SK-N-SH treated with all-trans-retinoic acid at 6 μM for 48 hours (cell line): ENCODE data around the gene LRFN5.

Experiments
- ATAC-seq: fragments of 200-7000 bp; cut with Tn5 transposase; 3 replicates; pipeline ENCODE4 v1.9.1; 2020; ENCODE audit warnings: mild to moderate bottlenecking, moderate library complexity
- ARNTL ChIP-seq: fragments of 450-650 bp; formaldehyde crosslinking; IDR thresholded peaks from 2 replicates; pipeline ENCODE4 v1.5.0; 2020; ENCODE audit warnings: low read depth, mild to moderate bottlenecking, moderate library complexity, borderline replicate concordance
- CREB5 ChIP-seq: fragments of 250-450 bp; sonication (Bioruptor Pico); IDR thresholded peaks from 2 replicates; pipeline ENCODE4 v1.5.1; 2020; ENCODE audit warnings: low read depth, mild to moderate bottlenecking, moderate library complexity
- CSDC2 ChIP-seq: fragments of 250-450 bp; sonication (Bioruptor Pico); IDR thresholded peaks from 2 replicates; pipeline ENCODE4 v1.5.0; 2020; ENCODE audit warnings: mild to moderate bottlenecking, moderate library complexity
- CSRNP3 ChIP-seq: fragments of 250-450 bp; sonication (Bioruptor Pico); IDR thresholded peaks from 2 replicates; pipeline ENCODE4 v1.5.1; 2021; ENCODE audit warnings: mild to moderate bottlenecking, moderate library complexity
- ESRRG ChIP-seq: fragments of 250-450 bp; sonication (Bioruptor Pico); IDR thresholded peaks from 2 replicates; pipeline ENCODE4 v1.6.1; 2021; ENCODE audit warnings: mild to moderate bottlenecking
- GLIS3 ChIP-seq: fragments of 250-450 bp; sonication (Bioruptor Pico); IDR thresholded peaks from 2 replicates; pipeline ENCODE4 v1.5.0; 2020; ENCODE audit warnings: mild to moderate bottlenecking, moderate library complexity
- OSR1 ChIP-seq: fragments of 250-450 bp; sonication (Bioruptor Pico); IDR thresholded peaks from 2 replicates; pipeline ENCODE4 v1.8.0; 2022; ENCODE audit warnings: moderate library complexity, mild to moderate bottlenecking, inconsistent platforms
- PATZ1 ChIP-seq: fragments of 250-450 bp; sonication (Bioruptor Pico); IDR thresholded peaks from 2 replicates; pipeline ENCODE4 v1.8.0; 2020; ENCODE audit warnings: mild to moderate bottlenecking, moderate library complexity, borderline replicate concordance
- PPARA ChIP-seq: fragments of 250-450 bp; sonication (Bioruptor Pico); IDR thresholded peaks from 2 replicates; pipeline ENCODE4 v1.5.0; 2020; ENCODE audit warnings: mild to moderate bottlenecking, borderline replicate concordance
- RARB ChIP-seq: fragments of 250-450 bp; sonication (Bioruptor Pico); IDR thresholded peaks from 2 replicates; pipeline ENCODE4 v1.8.0; 2021; ENCODE audit warnings: mild to moderate bottlenecking, moderate library complexity
- SNAI2 ChIP-seq: fragments of 250-450 bp; sonication (Bioruptor Pico); IDR thresholded peaks from 2 replicates; pipeline ENCODE4 v1.5.0; 2020; ENCODE audit warnings: mild to moderate bottlenecking, moderate library complexity
- TCF4 ChIP-seq: fragments of 250-450 bp; sonication (Bioruptor Pico); IDR thresholded peaks from 2 replicates; pipeline ENCODE4 v1.8.0; 2021; ENCODE audit warnings: mild to moderate bottlenecking, moderate library complexity, borderline replicate concordance
- TOX ChIP-seq: fragments of 250-450 bp; sonication (Bioruptor Pico); IDR thresholded peaks from 2 replicates; pipeline ENCODE4 v1.8.0; 2021; ENCODE audit warnings: mild to moderate bottlenecking, moderate library complexity, borderline replicate concordance
- TSHZ2 ChIP-seq: fragments of 250-450 bp; sonication (Bioruptor Pico); IDR thresholded peaks from 2 replicates; pipeline ENCODE4 v1.5.0; 2020; ENCODE audit warnings: mild to moderate bottlenecking, moderate library complexity
- ZC3H10 ChIP-seq: fragments of 250-450 bp; sonication (Bioruptor Pico); IDR thresholded peaks from 2 replicates; pipeline ENCODE4 v1.5.1; 2021; ENCODE audit warnings: mild to moderate bottlenecking, moderate library complexity
- ZFP3 ChIP-seq: fragments of 250-450 bp; sonication (Bioruptor Pico); IDR thresholded peaks from 2 replicates; pipeline ENCODE4 v1.5.0; 2020; ENCODE audit warnings: mild to moderate bottlenecking, moderate library complexity
- ZFP30 ChIP-seq: fragments of 450-650 bp; formaldehyde crosslinking; IDR thresholded peaks from 2 replicates; pipeline ENCODE4 v1.5.0; 2022; ENCODE audit warnings: mild to moderate bottlenecking, moderate library complexity
- ZNF70 ChIP-seq: fragments of 450-650 bp; formaldehyde crosslinking; IDR thresholded peaks from 2 replicates; pipeline ENCODE4 v1.5.0; 2020; ENCODE audit warnings: mild to moderate bottlenecking, moderate library complexity
- ZNF8 ChIP-seq: fragments of 450-650 bp; formaldehyde crosslinking; IDR thresholded peaks from 2 replicates; pipeline ENCODE4 v1.5.0; 2020; ENCODE audit warnings: mild to moderate bottlenecking, moderate library complexity
- TF ChIP-seq, protein P1 (sequence below): fragments of 250-450 bp; sonication (Bioruptor Pico); IDR thresholded peaks from 2 replicates; pipeline ENCODE4 v1.8.0; 2021; ENCODE audit warnings: low read depth, mild to moderate bottlenecking, moderate library complexity, borderline replicate concordance

The LRFN5 gene

DNA sequence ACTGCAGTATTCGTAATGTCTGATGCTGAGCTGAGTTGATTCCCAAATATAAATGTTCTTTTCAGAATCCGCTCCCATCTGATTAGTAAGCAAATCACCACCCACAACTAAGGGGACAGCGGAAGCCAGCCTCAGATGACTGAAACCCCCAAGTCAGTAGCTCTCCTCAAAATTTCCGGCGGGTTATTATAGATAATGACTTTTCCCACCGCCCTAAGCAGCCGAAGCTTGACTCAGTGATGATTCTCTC, 469 bp upstream of the LRFN5 start:
- ATAC-seq, result no peak
- no peak for TF ChIP-seq GLIS3
- no peak for TF ChIP-seq ZC3H10 (CRISPR knock-in tag)
- TF ChIP-seq PATZ1 (CRISPR knock-in tag), result no peak
- TF ChIP-seq CREB5 (CRISPR knock-in tag), result no peak
- no peak for TF ChIP-seq TSHZ2
- TF ChIP-seq, protein P1, sequence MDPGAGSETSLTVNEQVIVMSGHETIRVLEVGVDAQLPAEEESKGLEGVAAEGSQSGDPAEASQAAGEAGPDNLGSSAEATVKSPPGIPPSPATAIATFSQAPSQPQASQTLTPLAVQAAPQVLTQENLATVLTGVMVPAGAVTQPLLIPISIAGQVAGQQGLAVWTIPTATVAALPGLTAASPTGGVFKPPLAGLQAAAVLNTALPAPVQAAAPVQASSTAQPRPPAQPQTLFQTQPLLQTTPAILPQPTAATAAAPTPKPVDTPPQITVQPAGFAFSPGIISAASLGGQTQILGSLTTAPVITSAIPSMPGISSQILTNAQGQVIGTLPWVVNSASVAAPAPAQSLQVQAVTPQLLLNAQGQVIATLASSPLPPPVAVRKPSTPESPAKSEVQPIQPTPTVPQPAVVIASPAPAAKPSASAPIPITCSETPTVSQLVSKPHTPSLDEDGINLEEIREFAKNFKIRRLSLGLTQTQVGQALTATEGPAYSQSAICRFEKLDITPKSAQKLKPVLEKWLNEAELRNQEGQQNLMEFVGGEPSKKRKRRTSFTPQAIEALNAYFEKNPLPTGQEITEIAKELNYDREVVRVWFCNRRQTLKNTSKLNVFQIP, result no peak
- TF ChIP-seq ARNTL (CRISPR knock-in tag), result no peak
- TF ChIP-seq ZNF8 (CRISPR knock-in tag), result no peak
- no peak for TF ChIP-seq RARB
- TF ChIP-seq OSR1 (CRISPR knock-in tag), result no peak

DNA sequence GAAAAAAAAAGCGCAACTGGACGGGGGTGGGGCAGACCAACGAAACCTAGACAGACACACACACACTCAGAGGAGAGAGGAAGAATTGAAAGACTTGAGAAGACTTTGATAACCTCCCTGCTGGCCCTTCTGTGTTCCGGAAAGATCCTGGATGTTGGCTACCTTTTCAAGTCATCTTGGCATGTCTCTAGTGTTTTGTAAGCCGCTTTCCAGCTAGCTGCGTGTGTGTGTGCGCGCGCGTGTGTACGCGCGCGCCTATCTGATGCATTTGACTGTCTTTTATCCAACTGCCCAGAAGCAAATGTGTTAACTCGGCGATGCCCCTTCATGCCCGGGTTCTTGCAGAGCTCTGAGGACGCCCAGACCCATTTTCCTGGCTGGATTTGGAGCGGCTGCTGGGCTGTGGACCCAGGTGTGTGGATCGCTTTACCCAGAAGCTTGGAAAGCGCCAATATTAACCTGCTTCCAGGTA, 664 bp downstream of the LRFN5 start:
- ATAC-seq, result no peak; the same call in 2 of the 3 replicates
- TF ChIP-seq GLIS3 (no peak), OSR1 (CRISPR knock-in tag) (no peak), ESRRG (CRISPR knock-in tag) (no peak), PATZ1 (CRISPR knock-in tag) (no peak), ZFP30 (CRISPR knock-in tag) (no peak)

GRCh38 chr14:41607966-41608663, 1.4 kb downstream of the LRFN5 start:
- no peak for ATAC-seq
- TF ChIP-seq ZNF8 (CRISPR knock-in tag) (no peak), CSDC2 (CRISPR knock-in tag) (no peak), OSR1 (CRISPR knock-in tag) (no peak), TCF4 (CRISPR knock-in tag) (no peak), SNAI2 (CRISPR knock-in tag) (no peak), ZC3H10 (CRISPR knock-in tag) (no peak), ZFP3 (CRISPR knock-in tag) (no peak), ZFP30 (CRISPR knock-in tag) (no peak), CSRNP3 (CRISPR knock-in tag) (no peak), RARB (no peak), PPARA (CRISPR knock-in tag) (no peak), TOX (CRISPR knock-in tag) (no peak), TSHZ2 (no peak), ZNF70 (CRISPR knock-in tag) (no peak)
- TF ChIP-seq, protein P1, result no peak
